ENCODE measurements around the gene PSEN1.

- TF ChIP-seq POLR2AphosphoS5 (IDR thresholded peaks at IDR 0.05; ENCODE audit: low read depth, low read length) (no peak), CTCF (IDR thresholded peaks at IDR 0.05) (no peak), REST (IDR thresholded peaks at IDR 0.05; ENCODE audit: insufficient read depth in 1 of 2, low read depth in 2 of 2, low read length in 1 of 2) (no peak), TCF7L2 (IDR thresholded peaks at IDR 0.05; ENCODE audit: low read depth, low read length) (no peak)
Measured at GRCh38 chr14:73265721-73266046, 129.4 kb downstream of the PSEN1 start.

Data from Panc1 (cell line).